AG04449 (cell line): ENCODE measurements around the gene CALCOCO2.

Source experiments
- CTCF ChIA-PET: fragments of 350-600 bp; formaldehyde crosslinking; extraction: SDS; loops from one replicate; lab custom pipeline; 2021; ENCODE audit warnings: antibody characterized with exemption; lab: Yijun Ruan, JAX
- POLR2A ChIA-PET: fragments of 400-600, 350-600 bp; formaldehyde crosslinking; extraction: SDS; loops from one replicate; lab custom pipeline; 2020; ENCODE audit warnings: antibody characterized with exemption, inconsistent platforms; lab: Yijun Ruan, JAX
- DNase-seq: peaks from one replicate; pipeline ENCODE4 v3.0.0-alpha.2; 2010; ENCODE audit warnings: low read depth, low spot score
- H3K4me3 ChIP-seq: 2 replicates; pipeline ENCODE4 v1.5.1; 2011; ENCODE audit warnings: low read depth, mild to moderate bottlenecking, control low read depth, low read length
- TF ChIP-seq, protein P1 (sequence below): IDR thresholded peaks from one replicate; pipeline ENCODE4 v1.5.1; 2011; ENCODE audit warnings: mild to moderate bottlenecking, moderate library complexity, low read length, control low read depth, inconsistent platforms; ENCODE audit not compliant: insufficient read depth; ENCODE audit errors: missing control alignments

Gene CALCOCO2

DNA sequence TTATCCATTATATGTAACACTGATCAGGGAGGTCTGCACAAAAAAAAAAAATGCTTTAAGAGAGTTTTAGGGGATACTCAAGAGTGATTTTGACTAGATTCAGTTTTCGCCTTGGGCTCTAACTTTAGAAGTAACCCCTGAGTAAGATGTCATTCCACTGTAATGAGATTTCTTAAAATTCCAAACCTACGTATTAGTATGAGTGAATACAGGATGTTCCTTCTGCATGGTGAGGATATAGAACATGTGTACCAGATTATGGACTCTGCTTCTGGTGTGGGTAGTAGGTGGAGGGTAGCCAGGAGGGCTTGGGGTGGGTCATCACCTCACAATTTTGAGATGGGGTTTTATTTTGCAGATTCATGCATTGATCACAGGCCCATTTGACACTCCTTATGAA lies 81.6 kb downstream of the CALCOCO2 start:
- TF ChIP-seq, protein P1, sequence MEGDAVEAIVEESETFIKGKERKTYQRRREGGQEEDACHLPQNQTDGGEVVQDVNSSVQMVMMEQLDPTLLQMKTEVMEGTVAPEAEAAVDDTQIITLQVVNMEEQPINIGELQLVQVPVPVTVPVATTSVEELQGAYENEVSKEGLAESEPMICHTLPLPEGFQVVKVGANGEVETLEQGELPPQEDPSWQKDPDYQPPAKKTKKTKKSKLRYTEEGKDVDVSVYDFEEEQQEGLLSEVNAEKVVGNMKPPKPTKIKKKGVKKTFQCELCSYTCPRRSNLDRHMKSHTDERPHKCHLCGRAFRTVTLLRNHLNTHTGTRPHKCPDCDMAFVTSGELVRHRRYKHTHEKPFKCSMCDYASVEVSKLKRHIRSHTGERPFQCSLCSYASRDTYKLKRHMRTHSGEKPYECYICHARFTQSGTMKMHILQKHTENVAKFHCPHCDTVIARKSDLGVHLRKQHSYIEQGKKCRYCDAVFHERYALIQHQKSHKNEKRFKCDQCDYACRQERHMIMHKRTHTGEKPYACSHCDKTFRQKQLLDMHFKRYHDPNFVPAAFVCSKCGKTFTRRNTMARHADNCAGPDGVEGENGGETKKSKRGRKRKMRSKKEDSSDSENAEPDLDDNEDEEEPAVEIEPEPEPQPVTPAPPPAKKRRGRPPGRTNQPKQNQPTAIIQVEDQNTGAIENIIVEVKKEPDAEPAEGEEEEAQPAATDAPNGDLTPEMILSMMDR: no peak
- no peak for DNase-seq
- ChIA-PET POLR2A (no interaction called here), CTCF (no interaction called here)
- H3K4me3 ChIP-seq: no peak overlapping the region
